IMR-90 (cell line): Measurements from ENCODE around the gene IL10.

ENCODE experiments used
- CTCF ChIP-seq: conservative IDR thresholded peaks from 2 replicates; pipeline ENCODE4 v1.5.1; 2012; ENCODE audit warnings: mild to moderate bottlenecking, low read depth, low read length, improper control_type of control experiment
- POLR2A ChIP-seq: IDR thresholded peaks from 2 replicates; pipeline ENCODE4 v1.6.1; 2012; ENCODE audit warnings: mild to moderate bottlenecking, low read depth, low read length

- TF ChIP-seq CTCF (no peak), POLR2A (no peak)
Observed at GRCh38 chr1:206719169-206719839, 53.0 kb downstream of the IL10 start.
